Measurements from ENCODE around the gene FKBP5. TPM values are rescaled to one million over a fixed set of nuclear protein-coding genes. Genes with fewer than 3 reads are reported as not detected.
A peak's percentile ranks its signal among the peaks of the same experiment; 100 is the strongest.

FKBP5 gene
- 17.1 TPM in 2 replicates for total RNA-seq

GRCh38 chr6:35688605-35689322 lies at the start of gene FKBP5:
Gene FKBP5 (minus strand): TSS chr6:35688915. CDS start chr6:35642824, 46,091 bp downstream.
- intact Hi-C loops (cut with micrococcal nuclease), result loop anchor here (1.0 to 5.0 kb wide), 5 partner anchors 20 to 801 kb away; partner anchors contain the start of genes ANKS1A and TAF11
- H3K9me3 Mint-ChIP-seq, result no peaks in the 10 kb centered on the region
- H3K4me1 Mint-ChIP-seq, result peaks cover 21% of the 10 kb centered on the region
- CTCF ChIA-PET, result no interaction called here
- POLR2A ChIA-PET, result interaction anchor here (0.9 to 2.0 kb wide), 4 partner anchors 16 to 45 kb away, joined by 3 to 6 read pairs (median 4); no protein-coding TSS in a partner anchor
- no peak for TF ChIP-seq CTCF (IDR thresholded peaks at IDR 0.05)
- peak within 1 kb of the TSS; percentile 87 for H3K27ac Mint-ChIP-seq
- ATAC-seq (ENCODE audit: low read depth) (peak; percentile 96), DNase-seq (peak; percentile 86)
- peaks cover 4% of the 10 kb centered on the region for H3K36me3 Mint-ChIP-seq (ENCODE audit: low read depth)
- H3K4me3 Mint-ChIP-seq, result peak within 1 kb of the TSS; percentile 93
- H3K27me3 Mint-ChIP-seq, result no peaks in the 10 kb centered on the region

GRCh38 chr6:35737413-35738211 lies 48.9 kb upstream of the FKBP5 start:
- intact Hi-C loops (cut with micrococcal nuclease), result loop anchor here (1.0 to 5.0 kb wide), 5 partner anchors 135 to 443 kb away; partner anchors contain the start of gene RPL10A
- Mint-ChIP-seq H3K27ac (peak overlapping the region; percentile 63), H3K4me3 (no peak overlapping the region)

GRCh38 chr6:35736982-35737412 lies 48.3 kb upstream of the FKBP5 start, which contains the start of gene ARMC12:
Gene ARMC12 (plus strand): TSS chr6:35737032. CDS start chr6:35737109, 77 bp downstream.
- no peaks in the 10 kb centered on the region for H3K9me3 Mint-ChIP-seq
- ATAC-seq (ENCODE audit: low read depth), result peak; percentile 7
- intact Hi-C loops (cut with micrococcal nuclease), result loop anchor here (1.0 to 5.0 kb wide), 8 partner anchors 50 to 443 kb away; partner anchors contain the start of genes DEF6 and RPL10A
- no peak for TF ChIP-seq CTCF (IDR thresholded peaks at IDR 0.05)
- H3K4me1 Mint-ChIP-seq, result peaks cover 30% of the 10 kb centered on the region
- no peaks in the 10 kb centered on the region for H3K36me3 Mint-ChIP-seq (ENCODE audit: low read depth)
- no peaks in the 10 kb centered on the region for H3K27me3 Mint-ChIP-seq
- DNase-seq, result no peak
- ChIA-PET POLR2A (interaction anchor here (0.5 to 1.0 kb wide), 3 partner anchors 263 to 388 kb away, joined by 3 read pairs; no protein-coding TSS in a partner anchor), CTCF (interaction anchor here (0.6 to 5.8 kb wide), 34 partner anchors 9 to 439 kb away, joined by 3 to 177 read pairs (median 6); partner anchors contain the start of gene DEF6)
- H3K27ac Mint-ChIP-seq, result peak within 1 kb of the TSS; percentile 63
- no peak within 1 kb of the TSS for H3K4me3 Mint-ChIP-seq

More at GRCh38 chr6:35737413-35738211, 48.9 kb upstream of the FKBP5 start:
- peak; percentile 43 for TF ChIP-seq CTCF (IDR thresholded peaks at IDR 0.05)
- ATAC-seq (ENCODE audit: low read depth) (peak; percentile 75), DNase-seq (no peak)
- H3K36me3 Mint-ChIP-seq (ENCODE audit: low read depth), result no peaks in the 10 kb centered on the region
- ChIA-PET POLR2A (no interaction called here), CTCF (interaction anchor here (0.7 to 5.8 kb wide), 22 partner anchors 10 to 440 kb away, joined by 3 to 177 read pairs (median 6); partner anchors contain the start of gene DEF6)
- H3K9me3 Mint-ChIP-seq, result no peaks in the 10 kb centered on the region
- H3K4me1 Mint-ChIP-seq, result peaks cover 24% of the 10 kb centered on the region
- no peaks in the 10 kb centered on the region for H3K27me3 Mint-ChIP-seq

- DNase-seq (peak; percentile 67), ATAC-seq (ENCODE audit: low read depth) (peak; percentile 19)
- Mint-ChIP-seq H3K36me3 (ENCODE audit: low read depth) (no peaks in the 10 kb centered on the region), H3K4me3 (no peak overlapping the region), H3K4me1 (peaks cover 31% of the 10 kb centered on the region), H3K27ac (peak overlapping the region; percentile 59), H3K9me3 (no peaks in the 10 kb centered on the region), H3K27me3 (no peaks in the 10 kb centered on the region)
- intact Hi-C loops (cut with micrococcal nuclease), result loop anchor here (1.0 to 5.0 kb wide), 5 partner anchors 49 to 439 kb away; partner anchors contain the start of genes DEF6 and RPL10A
- TF ChIP-seq CTCF (IDR thresholded peaks at IDR 0.05), result peak; percentile 90
- CTCF ChIA-PET, result interaction anchor here (0.6 to 5.8 kb wide), 33 partner anchors 9 to 907 kb away, joined by 3 to 177 read pairs (median 6); partner anchors contain the start of gene DEF6
- POLR2A ChIA-PET, result interaction anchor here (0.5 to 1.1 kb wide), 4 partner anchors 16 to 388 kb away, joined by 3 read pairs; no protein-coding TSS in a partner anchor
These were observed 47.7 kb upstream of the FKBP5 start for GRCh38 chr6:35736253-35736894.

All from activated B cell treated with CpG ODN at 0.5 μM for 24 hours (primary cell).